ENCODE results near the gene SH3YL1.

- TF ChIP-seq CTCF (IDR thresholded peaks at IDR 0.05; ENCODE audit: low read depth, low read length, poor library complexity, severe bottlenecking) (no peak), EZH2phosphoT487 (IDR thresholded peaks at IDR 0.05; ENCODE audit: borderline replicate concordance, low read length) (no peak)
These were observed 39.7 kb downstream of the SH3YL1 start for GRCh38 chr2:223971-224760.
